Measurements from ENCODE around the gene NOL4L.

DNA sequence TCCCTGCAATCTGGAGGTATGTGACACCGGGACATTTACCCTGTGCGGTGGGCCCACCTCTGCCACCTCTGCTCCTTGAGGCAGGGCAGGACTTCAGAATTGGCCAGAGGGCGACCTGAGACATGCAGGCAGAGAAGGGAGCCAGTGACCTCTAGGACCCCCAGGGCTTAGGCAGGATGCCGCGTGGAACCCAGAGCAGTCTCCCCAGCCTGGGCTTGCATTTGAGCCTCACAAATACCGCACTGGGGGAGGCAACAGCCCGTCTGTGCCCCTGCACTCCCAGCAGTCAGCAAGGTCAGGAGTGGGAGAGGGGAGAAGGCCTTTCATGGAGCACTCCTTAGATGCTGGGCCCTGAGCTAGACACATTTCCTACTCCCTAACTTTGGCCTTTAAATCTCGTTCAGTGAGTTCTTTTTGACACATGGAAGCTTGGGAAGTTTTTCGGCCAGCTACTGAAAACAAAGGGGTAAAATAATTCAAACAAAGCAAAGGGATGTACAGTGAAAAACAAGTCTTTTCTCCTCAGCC is 46.9 kb upstream of the NOL4L start:
- TF ChIP-seq EZH2 (IDR thresholded peaks at IDR 0.05), result no peak
- no peak for TF ChIP-seq POLR2AphosphoS5 (IDR thresholded peaks at IDR 0.05; ENCODE audit: borderline replicate concordance, low read depth, low read length)
